ENCODE data around the gene PPARG.

- TF ChIP-seq, protein P1, sequence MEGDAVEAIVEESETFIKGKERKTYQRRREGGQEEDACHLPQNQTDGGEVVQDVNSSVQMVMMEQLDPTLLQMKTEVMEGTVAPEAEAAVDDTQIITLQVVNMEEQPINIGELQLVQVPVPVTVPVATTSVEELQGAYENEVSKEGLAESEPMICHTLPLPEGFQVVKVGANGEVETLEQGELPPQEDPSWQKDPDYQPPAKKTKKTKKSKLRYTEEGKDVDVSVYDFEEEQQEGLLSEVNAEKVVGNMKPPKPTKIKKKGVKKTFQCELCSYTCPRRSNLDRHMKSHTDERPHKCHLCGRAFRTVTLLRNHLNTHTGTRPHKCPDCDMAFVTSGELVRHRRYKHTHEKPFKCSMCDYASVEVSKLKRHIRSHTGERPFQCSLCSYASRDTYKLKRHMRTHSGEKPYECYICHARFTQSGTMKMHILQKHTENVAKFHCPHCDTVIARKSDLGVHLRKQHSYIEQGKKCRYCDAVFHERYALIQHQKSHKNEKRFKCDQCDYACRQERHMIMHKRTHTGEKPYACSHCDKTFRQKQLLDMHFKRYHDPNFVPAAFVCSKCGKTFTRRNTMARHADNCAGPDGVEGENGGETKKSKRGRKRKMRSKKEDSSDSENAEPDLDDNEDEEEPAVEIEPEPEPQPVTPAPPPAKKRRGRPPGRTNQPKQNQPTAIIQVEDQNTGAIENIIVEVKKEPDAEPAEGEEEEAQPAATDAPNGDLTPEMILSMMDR (IDR thresholded peaks at IDR 0.05), result no peak
- TF ChIP-seq POLR2A (IDR thresholded peaks at IDR 0.05), result no peak
Measured at GRCh38 chr3:12395349-12396012, 106.6 kb downstream of the PPARG start.
